ENCODE data around the gene SLC22A24.
"Not testable (repeated sequence)": the region's sequence is repeated elsewhere in the genome, so short reads cannot be mapped to it uniquely, and the experiment has no call there.

SLC22A24 gene
- total RNA-seq, result 0 to 0.07 (median 0) reads per million in 18 experiments

DNA sequence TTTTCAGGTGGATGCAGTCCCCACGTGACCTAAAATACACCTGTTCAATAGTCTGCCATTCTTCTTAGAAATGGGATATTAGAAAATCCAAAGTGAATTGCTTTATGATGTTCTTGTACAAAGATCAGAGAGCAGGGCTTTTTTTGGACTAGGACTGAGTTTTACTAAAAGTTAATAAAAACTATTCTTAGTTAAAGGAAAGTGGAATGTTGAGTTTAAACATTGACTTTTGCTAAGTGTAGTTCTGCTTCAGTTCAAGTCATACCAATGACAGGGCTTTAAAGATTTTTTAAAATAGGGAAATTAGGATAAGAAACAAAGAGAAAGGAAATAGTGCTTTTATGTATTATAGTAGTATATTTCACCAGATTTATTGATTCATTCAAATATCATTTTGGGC lies at the start of gene SLC22A24:
Gene SLC22A24 (minus strand): TSS at position 101 of the 400 bp plus-strand sequence. CDS start 442 bp downstream, outside the sequence.
- no peak for DNase-seq

DNA sequence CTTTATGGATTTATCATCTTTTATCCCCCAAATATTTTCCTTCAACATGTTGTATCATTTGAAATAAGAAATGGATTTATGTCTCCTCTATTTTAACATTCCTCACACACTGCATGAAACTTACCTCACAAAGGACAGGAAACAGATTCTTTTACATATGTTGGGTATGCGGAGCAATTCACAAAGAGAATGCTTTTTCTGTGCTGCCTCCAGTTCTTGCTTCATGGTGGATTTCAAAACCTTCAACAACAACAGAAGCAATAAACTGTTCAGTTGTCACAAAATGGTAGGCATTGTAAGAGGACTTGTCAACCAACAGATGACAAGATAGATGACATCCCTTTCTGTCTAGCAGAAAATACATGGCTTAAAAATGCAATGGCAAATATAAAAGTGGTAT lies 36.5 kb upstream of the SLC22A24 start:
- DNase-seq, result no peak

DNA sequence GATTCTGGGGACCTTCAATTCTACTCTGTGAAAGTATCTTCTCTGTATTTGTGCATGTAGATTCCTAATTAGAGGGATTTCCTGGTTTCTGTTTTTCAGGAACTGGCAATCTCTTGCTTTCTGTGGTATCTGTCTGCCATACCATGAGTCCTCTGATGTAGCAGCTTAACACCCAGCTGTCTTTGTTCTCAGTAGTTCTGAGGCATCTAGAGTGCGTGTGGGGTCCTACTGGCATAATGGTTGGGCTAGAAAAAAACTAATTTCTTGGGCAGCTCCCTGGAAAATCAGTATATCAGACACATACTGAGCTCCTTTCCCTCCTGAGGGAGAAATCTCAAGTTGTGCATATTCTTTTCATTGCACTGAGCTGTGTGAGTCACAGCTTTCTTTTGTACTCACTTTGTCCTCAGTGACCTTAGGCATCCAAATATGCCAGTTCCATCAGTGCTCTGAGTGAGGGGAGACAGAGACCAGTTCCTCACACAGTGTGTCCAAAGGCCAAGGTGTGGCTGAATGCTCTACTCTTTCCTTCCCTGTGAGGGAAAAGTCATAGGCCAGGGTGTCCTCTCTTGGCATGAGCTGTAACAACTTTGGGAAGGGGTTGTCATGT lies 35.5 kb upstream of the SLC22A24 start:
- DNase-seq, result no peak

DNA sequence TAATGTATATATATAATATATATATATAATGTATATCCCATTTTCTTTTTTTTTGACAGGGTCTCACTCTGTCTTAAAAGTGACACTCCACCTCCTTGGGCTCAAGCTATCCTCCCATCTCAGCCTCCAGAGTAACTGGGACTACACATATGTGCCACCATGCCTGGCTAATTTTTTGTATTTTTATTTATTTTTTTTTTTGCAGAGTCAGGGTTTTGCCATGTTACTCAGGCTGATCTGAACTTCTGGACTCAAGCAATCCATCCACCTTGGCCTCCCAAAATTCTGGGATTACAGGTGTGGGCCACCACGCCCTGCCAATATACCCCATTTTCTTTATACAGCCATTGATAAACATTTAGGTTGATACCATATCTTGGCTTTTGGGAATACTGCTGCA lies 33.9 kb upstream of the SLC22A24 start:
- DNase-seq, result no peak

DNA sequence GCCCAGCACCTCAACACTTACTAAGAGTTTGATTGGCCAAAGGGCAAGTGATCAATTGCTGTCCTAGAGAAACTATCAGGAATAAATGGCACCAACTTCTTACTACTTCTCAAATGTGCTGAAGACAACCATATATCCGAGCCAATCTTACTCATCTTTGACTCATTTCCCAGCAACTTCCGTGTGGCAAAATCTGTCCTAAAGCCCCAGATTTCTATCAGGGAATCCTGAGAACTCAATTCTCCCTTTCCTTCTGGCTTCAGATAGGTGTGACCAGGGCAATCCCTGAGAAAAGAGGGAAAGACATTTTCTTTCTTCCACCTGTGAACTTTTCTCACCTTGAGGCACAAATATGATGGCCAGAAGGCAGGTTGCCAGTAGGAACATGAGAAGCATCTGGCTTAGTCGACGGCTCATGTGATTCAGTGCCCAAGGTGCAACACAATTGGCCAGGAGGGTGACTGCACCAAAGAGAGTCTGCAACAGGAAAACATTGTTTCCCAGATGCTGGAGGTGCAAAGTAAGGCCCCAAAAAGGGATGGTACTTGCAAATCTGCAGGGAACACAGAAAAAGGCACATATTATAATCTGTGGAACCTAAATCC lies 21.8 kb upstream of the SLC22A24 start:
- DNase-seq, result no peak

- DNase-seq, result no peak
These were observed 11.8 kb upstream of the SLC22A24 start for GRCh38 chr11:63155794-63156193.

GRCh38 chr11:63146581-63146980 lies 2.6 kb upstream of the SLC22A24 start:
- no peak for DNase-seq

GRCh38 chr11:63142459-63142858 lies 1.6 kb downstream of the SLC22A24 start:
- no peak for DNase-seq

DNA sequence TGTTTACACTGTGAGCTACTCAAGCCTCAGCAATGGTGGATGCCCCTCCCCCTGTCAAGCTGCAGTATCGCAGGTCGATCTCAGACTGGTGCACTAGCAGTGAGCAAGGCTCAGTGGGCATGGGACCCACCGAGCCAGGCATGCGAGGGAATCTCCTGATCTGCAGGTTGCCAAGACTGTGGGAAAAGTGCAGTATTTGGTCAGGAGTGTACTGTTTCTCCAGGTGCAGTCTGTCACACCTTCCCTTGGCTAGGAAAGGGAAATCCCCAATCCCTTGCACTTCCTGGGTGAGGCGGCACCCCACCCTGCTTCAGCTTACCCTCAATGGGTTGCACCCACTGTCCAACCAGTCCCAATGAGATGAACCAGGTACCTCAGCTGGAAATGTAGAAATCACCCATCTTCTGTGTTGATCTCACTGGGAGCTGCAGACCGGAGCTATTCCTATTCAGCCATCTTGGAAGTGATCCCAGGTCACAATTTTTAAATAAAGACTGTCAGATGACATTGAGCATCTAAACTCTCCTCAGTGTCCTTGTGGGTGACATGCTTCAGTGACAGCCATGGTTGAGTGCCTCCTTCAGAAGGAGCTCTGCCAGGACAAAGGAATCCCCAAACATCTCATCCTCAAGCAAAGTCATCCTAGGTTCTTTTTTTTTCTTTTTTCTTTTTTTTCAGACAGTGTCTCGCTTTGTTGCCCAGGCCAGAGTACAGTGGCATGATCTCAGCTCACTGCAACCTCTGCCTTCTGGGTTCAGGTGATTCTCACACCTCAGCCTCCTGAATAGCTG lies 10.8 kb downstream of the SLC22A24 start:
- DNase-seq, result no peak

GRCh38 chr11:63099555-63099954 lies 44.5 kb downstream of the SLC22A24 start:
- DNase-seq, result no peak

- no peak for DNase-seq
These were observed 63.3 kb downstream of the SLC22A24 start for GRCh38 chr11:63080682-63081081.

- DNase-seq, result not testable (repeated sequence)
These were observed 97.8 kb downstream of the SLC22A24 start for GRCh38 chr11:63046203-63046602.

- peak in 1 of 2 donors; percentile 27 for DNase-seq
These were observed 101.4 kb downstream of the SLC22A24 start for GRCh38 chr11:63042596-63042995.

GRCh38 chr11:63032457-63032856 lies 111.6 kb downstream of the SLC22A24 start:
- DNase-seq, result no peak

All from inflammatory macrophage (primary cell).